NT2/D1 (cell line): ENCODE measurements around the gene QSER1.

Source experiments
- SUZ12 ChIP-seq: IDR thresholded peaks from 2 replicates; pipeline ENCODE4 v1.6.1; 2011; ENCODE audit not compliant: insufficient read length, insufficient read depth; ENCODE audit errors: extremely low read depth
- YY1 ChIP-seq: IDR thresholded peaks from 2 replicates; pipeline ENCODE4 v1.6.1; 2011; ENCODE audit not compliant: insufficient read length, insufficient read depth
- ZNF274 ChIP-seq: IDR thresholded peaks from 2 replicates; pipeline ENCODE4 v1.6.1; 2011; ENCODE audit warnings: mild to moderate bottlenecking, low read depth, low read length

- TF ChIP-seq ZNF274 (no peak), YY1 (no peak), SUZ12 (no peak)
These were observed 7.1 kb upstream of the QSER1 start for GRCh38 chr11:32885556-32885955.
